NT2/D1 (cell line): ENCODE data around the gene QKI.
A peak's percentile ranks its signal among the peaks of the same experiment; 100 is the strongest.

ENCODE experiments used
- DNase-seq: peaks from one replicate; pipeline ENCODE4 v3.0.0-alpha.2; 2011; ENCODE audit warnings: low read depth, low spot score
- H3K27me3 ChIP-seq: 2 replicates; pipeline ENCODE4 v1.6.0; 2011; ENCODE audit warnings: mild to moderate bottlenecking; ENCODE audit not compliant: insufficient read length, insufficient read depth
- H3K36me3 ChIP-seq: 2 replicates; pipeline ENCODE4 v1.6.1; 2011; ENCODE audit warnings: mild to moderate bottlenecking, low read length, mixed read lengths; ENCODE audit not compliant: insufficient read depth, insufficient read length
- H3K4me1 ChIP-seq: 2 replicates; pipeline ENCODE4 v1.5.1; 2011; ENCODE audit not compliant: insufficient read depth, insufficient read length
- H3K4me3 ChIP-seq: 2 replicates; pipeline ENCODE4 v1.5.1; 2011; ENCODE audit warnings: low read depth; ENCODE audit not compliant: insufficient read length
- H3K9ac ChIP-seq: 2 replicates; pipeline ENCODE4 v1.6.0; 2011; ENCODE audit warnings: low read depth; ENCODE audit not compliant: insufficient read length
- H3K9me3 ChIP-seq: 2 replicates; pipeline ENCODE4 v1.5.1; 2011; ENCODE audit warnings: mild to moderate bottlenecking, low read length; ENCODE audit not compliant: insufficient read depth
- SUZ12 ChIP-seq: IDR thresholded peaks from 2 replicates; pipeline ENCODE4 v1.6.1; 2011; ENCODE audit not compliant: insufficient read length, insufficient read depth; ENCODE audit errors: extremely low read depth
- YY1 ChIP-seq: IDR thresholded peaks from 2 replicates; pipeline ENCODE4 v1.6.1; 2011; ENCODE audit not compliant: insufficient read length, insufficient read depth
- ZNF274 ChIP-seq: IDR thresholded peaks from 2 replicates; pipeline ENCODE4 v1.6.1; 2011; ENCODE audit warnings: mild to moderate bottlenecking, low read depth, low read length

Gene QKI

DNA sequence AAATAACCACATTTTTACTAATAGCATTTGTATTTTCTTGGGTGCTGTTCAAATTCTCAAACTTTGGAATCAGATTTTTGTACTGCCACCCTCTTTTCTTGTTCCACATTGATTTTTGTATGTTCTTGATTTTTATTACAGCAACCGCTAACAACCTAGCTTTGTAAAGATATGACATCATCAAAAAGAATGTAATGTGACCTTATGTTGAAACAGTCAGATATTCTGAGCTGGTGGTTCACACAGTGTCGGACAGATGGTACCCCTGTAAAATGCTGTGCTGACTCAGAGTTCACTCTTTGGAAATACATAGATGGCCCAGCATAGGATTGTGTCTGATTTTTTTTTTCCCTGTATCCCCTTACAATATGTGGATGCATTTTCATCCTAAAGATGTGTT, 118.9 kb downstream of the QKI start:
- DNase-seq = no peak
- Histone ChIP-seq H3K9me3 (no peaks in the 10 kb centered on the region), H3K4me1 (no peaks in the 10 kb centered on the region), H3K36me3 (peaks cover 9% of the 10 kb centered on the region), H3K4me3 (no peak overlapping the region), H3K9ac (no peak overlapping the region), H3K27me3 (no peaks in the 10 kb centered on the region)
- TF ChIP-seq ZNF274 (no peak), SUZ12 (no peak), YY1 (no peak)

- DNase-seq = no peak
- Histone ChIP-seq H3K9ac (no peak overlapping the region), H3K4me1 (no peaks in the 10 kb centered on the region), H3K9me3 (no peaks in the 10 kb centered on the region), H3K27me3 (no peaks in the 10 kb centered on the region), H3K36me3 (peaks cover 14% of the 10 kb centered on the region), H3K4me3 (no peak overlapping the region)
- TF ChIP-seq ZNF274 = no peak
- no peak for TF ChIP-seq SUZ12
- TF ChIP-seq YY1 = no peak
Observed at GRCh38 chr6:163536770-163537169, 122.3 kb downstream of the QKI start.

DNA sequence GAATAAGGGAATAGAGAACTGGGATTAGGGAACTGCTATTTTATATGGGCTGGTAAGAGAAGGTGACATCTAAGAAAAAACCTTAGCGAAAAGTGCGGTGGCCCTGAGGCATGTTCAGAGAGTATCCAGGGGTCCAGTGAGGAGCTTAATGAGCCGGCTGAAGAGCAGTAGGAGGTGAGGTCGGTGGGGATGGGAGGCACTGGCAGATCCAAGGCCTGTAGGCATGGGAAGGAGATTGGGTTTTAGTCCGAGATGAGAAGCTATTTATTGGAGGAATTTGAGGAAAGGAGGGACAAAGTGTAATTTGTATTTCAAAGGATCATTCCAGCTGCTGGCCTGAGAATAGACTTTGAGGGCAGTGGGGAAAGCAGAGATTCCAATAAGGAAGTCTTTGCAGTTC, 123.8 kb downstream of the QKI start:
- Histone ChIP-seq H3K9me3 (no peaks in the 10 kb centered on the region), H3K27me3 (no peaks in the 10 kb centered on the region), H3K36me3 (peaks cover 17% of the 10 kb centered on the region), H3K9ac (no peak overlapping the region), H3K4me1 (no peaks in the 10 kb centered on the region), H3K4me3 (no peak overlapping the region)
- TF ChIP-seq SUZ12 (no peak), ZNF274 (no peak), YY1 (no peak)
- no peak for DNase-seq

DNA sequence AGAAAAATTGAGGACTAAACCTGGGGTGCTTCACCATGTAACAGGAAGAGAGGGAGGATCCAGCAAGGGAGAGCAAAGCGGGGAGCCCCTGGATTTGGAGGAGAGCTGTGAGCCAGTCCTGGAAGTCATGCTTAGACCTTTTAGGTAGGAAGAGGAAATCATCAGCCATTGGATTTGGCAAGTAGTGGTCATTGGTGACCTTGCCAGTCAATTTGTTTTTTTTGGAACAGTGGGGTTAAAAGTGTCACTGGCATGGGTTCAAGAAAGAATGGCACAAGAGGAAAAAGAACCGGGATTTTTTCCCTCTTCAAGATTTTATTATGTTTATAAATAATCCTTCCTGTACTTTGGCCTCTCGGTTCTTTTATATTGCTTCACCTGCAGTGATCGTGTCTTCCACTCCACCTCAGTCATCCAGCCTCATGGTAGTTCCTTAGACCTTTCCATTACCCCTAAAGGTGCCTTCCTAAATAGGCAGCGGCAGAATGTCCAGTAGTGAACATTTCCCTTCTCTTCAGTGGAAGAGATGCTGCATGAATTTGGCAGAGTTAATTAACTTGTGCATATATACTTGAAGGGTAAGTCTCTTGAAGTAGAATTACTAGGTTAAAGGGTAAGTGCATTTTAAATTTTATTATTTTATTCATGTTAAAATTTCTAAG, 124.7 kb downstream of the QKI start:
- H3K4me3 ChIP-seq = no peak overlapping the region
- no peaks in the 10 kb centered on the region for H3K27me3 ChIP-seq
- TF ChIP-seq YY1 (no peak), SUZ12 (no peak), ZNF274 (no peak)
- H3K9me3 ChIP-seq = no peaks in the 10 kb centered on the region
- no peaks in the 10 kb centered on the region for H3K4me1 ChIP-seq
- H3K9ac ChIP-seq = no peak overlapping the region
- H3K36me3 ChIP-seq = peaks cover 17% of the 10 kb centered on the region
- no peak for DNase-seq

GRCh38 chr6:163543321-163543720, 128.8 kb downstream of the QKI start:
- H3K9me3 ChIP-seq = no peaks in the 10 kb centered on the region

GRCh38 chr6:163545370-163545769, 130.9 kb downstream of the QKI start:
- Histone ChIP-seq H3K4me3 (no peak overlapping the region), H3K36me3 (peaks cover 6% of the 10 kb centered on the region), H3K27me3 (no peaks in the 10 kb centered on the region), H3K9me3 (no peaks in the 10 kb centered on the region), H3K4me1 (no peaks in the 10 kb centered on the region), H3K9ac (no peak overlapping the region)
- TF ChIP-seq YY1 = no peak
- TF ChIP-seq SUZ12 = no peak
- TF ChIP-seq ZNF274 = no peak
- DNase-seq = no peak

More at GRCh38 chr6:163543321-163543720, 128.8 kb downstream of the QKI start:
- peak; percentile 36 for DNase-seq
- Histone ChIP-seq H3K27me3 (no peaks in the 10 kb centered on the region), H3K9ac (no peak overlapping the region), H3K4me3 (no peak overlapping the region), H3K4me1 (no peaks in the 10 kb centered on the region), H3K36me3 (peaks cover 11% of the 10 kb centered on the region)
- no peak for TF ChIP-seq YY1
- TF ChIP-seq SUZ12 = no peak
- no peak for TF ChIP-seq ZNF274

- H3K27me3 ChIP-seq = no peaks in the 10 kb centered on the region
- no peak for DNase-seq
- no peaks in the 10 kb centered on the region for H3K9me3 ChIP-seq
- H3K36me3 ChIP-seq = peaks cover 8% of the 10 kb centered on the region
- no peak for TF ChIP-seq SUZ12
- TF ChIP-seq YY1 = no peak
- TF ChIP-seq ZNF274 = no peak
- H3K4me1 ChIP-seq = no peaks in the 10 kb centered on the region
- H3K9ac ChIP-seq = no peak overlapping the region
- H3K4me3 ChIP-seq = no peak overlapping the region
Observed at GRCh38 chr6:163547287-163547686, 132.8 kb downstream of the QKI start.
